Activated T-cell treated with anti-CD3 and anti-CD28 coated beads, Interleukin-2, amount 50 U/mL, for 4 hours (primary cell): Measurements from ENCODE around the gene ATP5PD. TPM values are rescaled to one million over a fixed set of nuclear protein-coding genes. Genes with fewer than 3 reads are reported as not detected.
"Not testable (repeated sequence)": the region's sequence is repeated elsewhere in the genome, so short reads cannot be mapped to it uniquely, and the experiment has no call there.

Experiments
- ATAC-seq, 2 donors: fragments of 200-7000 bp; cut with Tn5 transposase; one replicate each; pipeline ENCODE4 v1.10.0; 2021
- DNase-seq: peaks from one replicate; pipeline ENCODE4 v3.0.0-alpha.2; 2020
- H3K27me3 Mint-ChIP-seq: one replicate; pipeline ENCODE4 v1.8.0; 2021; ENCODE audit warnings: low read depth, mixed read lengths
- H3K36me3 Mint-ChIP-seq: one replicate; pipeline ENCODE4 v1.8.0; 2022; ENCODE audit warnings: mixed read lengths; ENCODE audit not compliant: insufficient read depth
- H3K4me1 Mint-ChIP-seq: one replicate; pipeline ENCODE4 v1.8.0; 2021; ENCODE audit warnings: low read depth, mixed read lengths
- H3K4me3 Mint-ChIP-seq: one replicate; pipeline ENCODE4 v1.8.0; 2021; ENCODE audit warnings: mild to moderate bottlenecking, moderate library complexity, mixed read lengths
- H3K9me3 Mint-ChIP-seq: one replicate; pipeline ENCODE4 v1.8.0; 2021; ENCODE audit warnings: mixed read lengths
- total RNA-seq, 3 donors: library from RNA; stranded (reverse); gene quantifications; one replicate each; pipeline ENCODE4 v1.2.1, GENCODE V29; 2021

ATP5PD gene
- total RNA-seq, 3 donors from 2014 or later, result 128 to 158 (median 147) TPM

- no peak overlapping the region for H3K4me3 Mint-ChIP-seq
- H3K27me3 Mint-ChIP-seq, result peaks cover 2% of the 10 kb centered on the region
- DNase-seq (no peak), ATAC-seq (no peak)
- H3K4me1 Mint-ChIP-seq, result peaks cover 31% of the 10 kb centered on the region
- no peaks in the 10 kb centered on the region for H3K9me3 Mint-ChIP-seq
- H3K36me3 Mint-ChIP-seq, result no peaks in the 10 kb centered on the region
Measured at GRCh38 chr17:75030161-75030560, 16.6 kb downstream of the ATP5PD start.

GRCh38 chr17:75026650-75027049, 20.1 kb downstream of the ATP5PD start:
- H3K36me3 Mint-ChIP-seq, result peaks cover 13% of the 10 kb centered on the region
- peaks cover 15% of the 10 kb centered on the region for H3K4me1 Mint-ChIP-seq
- not testable (repeated sequence) for DNase-seq, ATAC-seq, H3K4me3 Mint-ChIP-seq, H3K9me3 Mint-ChIP-seq, H3K27me3 Mint-ChIP-seq

- peaks cover 11% of the 10 kb centered on the region for H3K4me1 Mint-ChIP-seq
- not testable (repeated sequence) for ATAC-seq, DNase-seq, H3K9me3 Mint-ChIP-seq, H3K27me3 Mint-ChIP-seq, H3K4me3 Mint-ChIP-seq
- H3K36me3 Mint-ChIP-seq, result peaks cover 25% of the 10 kb centered on the region
Measured at GRCh38 chr17:75025398-75025734, 21.4 kb downstream of the ATP5PD start.

GRCh38 chr17:75024686-75025397, 21.9 kb downstream of the ATP5PD start:
- Mint-ChIP-seq H3K4me3 (no peak overlapping the region), H3K27me3 (no peaks in the 10 kb centered on the region), H3K4me1 (peaks cover 10% of the 10 kb centered on the region), H3K36me3 (peaks cover 28% of the 10 kb centered on the region), H3K9me3 (no peaks in the 10 kb centered on the region)
- peak; percentile 37 to 65 for ATAC-seq
- no peak for DNase-seq

DNA sequence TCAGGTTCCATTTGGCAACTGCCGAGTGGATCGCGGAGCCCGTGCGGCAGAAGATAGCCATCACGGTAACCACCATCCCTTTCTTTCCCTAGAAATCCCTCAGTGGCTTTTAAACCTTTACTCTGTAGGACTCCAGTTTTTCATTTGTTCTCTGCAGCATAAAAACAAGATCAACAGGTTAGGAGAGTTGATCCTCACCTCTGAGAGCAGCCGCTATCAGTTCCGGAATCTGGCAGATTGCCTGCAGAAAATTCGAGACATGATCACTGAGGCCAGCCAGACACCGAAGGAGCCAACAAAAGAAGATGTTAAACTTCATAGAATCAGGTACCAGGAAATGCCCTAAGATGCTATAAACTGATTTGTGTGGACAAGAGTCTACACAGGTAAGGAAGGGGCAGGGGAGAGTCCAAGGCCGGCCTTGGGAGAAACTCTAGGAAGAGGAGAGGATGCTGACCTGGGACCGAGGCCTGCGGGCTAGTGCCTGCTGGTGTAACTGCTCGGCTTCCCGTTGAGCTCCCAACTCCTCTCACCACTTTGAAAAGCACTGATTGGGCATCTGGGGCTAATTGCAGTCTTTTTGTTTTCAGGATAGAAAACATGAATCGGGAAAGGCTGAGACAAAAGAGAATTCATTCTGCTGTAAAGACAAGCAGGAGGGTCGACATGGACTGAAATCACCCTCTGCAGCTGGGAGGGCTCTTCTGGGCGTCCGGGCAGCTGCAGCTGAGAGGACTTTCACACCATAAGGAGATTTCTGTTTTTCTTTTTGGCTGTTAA, 26.2 kb downstream of the ATP5PD start:
- no peak for ATAC-seq
- Mint-ChIP-seq H3K9me3 (no peaks in the 10 kb centered on the region), H3K4me1 (peaks cover 10% of the 10 kb centered on the region), H3K27me3 (no peaks in the 10 kb centered on the region), H3K36me3 (peaks cover 38% of the 10 kb centered on the region), H3K4me3 (no peak overlapping the region)
- no peak for DNase-seq

GRCh38 chr17:75019710-75020109, 27.1 kb downstream of the ATP5PD start:
- Mint-ChIP-seq H3K4me3 (no peak overlapping the region), H3K9me3 (no peaks in the 10 kb centered on the region), H3K4me1 (peaks cover 9% of the 10 kb centered on the region), H3K36me3 (peaks cover 42% of the 10 kb centered on the region), H3K27me3 (no peaks in the 10 kb centered on the region)
- DNase-seq (no peak), ATAC-seq (no peak)

GRCh38 chr17:75019146-75019545, 27.6 kb downstream of the ATP5PD start:
- Mint-ChIP-seq H3K4me1 (peaks cover 11% of the 10 kb centered on the region), H3K27me3 (no peaks in the 10 kb centered on the region), H3K9me3 (no peaks in the 10 kb centered on the region), H3K4me3 (no peak overlapping the region), H3K36me3 (peaks cover 42% of the 10 kb centered on the region)
- DNase-seq (no peak), ATAC-seq (no peak)

- no peak for DNase-seq
- Mint-ChIP-seq H3K36me3 (peaks cover 17% of the 10 kb centered on the region), H3K27me3 (no peaks in the 10 kb centered on the region), H3K4me1 (peaks cover 36% of the 10 kb centered on the region), H3K4me3 (peak overlapping the region; percentile 96), H3K9me3 (no peaks in the 10 kb centered on the region)
- ATAC-seq, result no peak
Measured at GRCh38 chr17:75013092-75013559, 33.6 kb downstream of the ATP5PD start.

- Mint-ChIP-seq H3K27me3 (no peaks in the 10 kb centered on the region), H3K4me1 (peaks cover 36% of the 10 kb centered on the region), H3K4me3 (peak within 1 kb of the TSS; percentile 96), H3K36me3 (peaks cover 15% of the 10 kb centered on the region), H3K9me3 (no peaks in the 10 kb centered on the region)
- ATAC-seq (peak; percentile 97), DNase-seq (peak; percentile 74)
Measured at GRCh38 chr17:75012346-75013091, 34.2 kb downstream of the ATP5PD start, which contains the start of gene MRPL58. TSS of gene MRPL58 (plus strand) at chr17:75012670. CDS start at chr17:75012687, 17 bp downstream.

DNA sequence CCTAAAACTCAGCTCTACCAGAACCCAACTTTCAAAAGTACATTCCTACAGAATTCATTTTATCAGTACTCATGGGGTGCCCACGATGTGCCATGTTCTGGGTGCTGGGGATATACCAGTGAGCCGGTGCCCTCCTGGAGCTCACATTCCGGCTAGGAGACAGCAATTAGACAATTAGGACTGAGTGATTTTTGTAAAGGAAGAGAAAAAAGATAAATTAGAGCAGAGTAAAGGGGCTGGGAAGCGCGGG, 34.7 kb downstream of the ATP5PD start:
- H3K36me3 Mint-ChIP-seq, result peaks cover 15% of the 10 kb centered on the region
- no peak for ATAC-seq
- H3K4me1 Mint-ChIP-seq, result peaks cover 36% of the 10 kb centered on the region
- no peaks in the 10 kb centered on the region for H3K9me3 Mint-ChIP-seq
- no peak for DNase-seq
- H3K27me3 Mint-ChIP-seq, result no peaks in the 10 kb centered on the region
- peak overlapping the region; percentile 96 for H3K4me3 Mint-ChIP-seq

DNA sequence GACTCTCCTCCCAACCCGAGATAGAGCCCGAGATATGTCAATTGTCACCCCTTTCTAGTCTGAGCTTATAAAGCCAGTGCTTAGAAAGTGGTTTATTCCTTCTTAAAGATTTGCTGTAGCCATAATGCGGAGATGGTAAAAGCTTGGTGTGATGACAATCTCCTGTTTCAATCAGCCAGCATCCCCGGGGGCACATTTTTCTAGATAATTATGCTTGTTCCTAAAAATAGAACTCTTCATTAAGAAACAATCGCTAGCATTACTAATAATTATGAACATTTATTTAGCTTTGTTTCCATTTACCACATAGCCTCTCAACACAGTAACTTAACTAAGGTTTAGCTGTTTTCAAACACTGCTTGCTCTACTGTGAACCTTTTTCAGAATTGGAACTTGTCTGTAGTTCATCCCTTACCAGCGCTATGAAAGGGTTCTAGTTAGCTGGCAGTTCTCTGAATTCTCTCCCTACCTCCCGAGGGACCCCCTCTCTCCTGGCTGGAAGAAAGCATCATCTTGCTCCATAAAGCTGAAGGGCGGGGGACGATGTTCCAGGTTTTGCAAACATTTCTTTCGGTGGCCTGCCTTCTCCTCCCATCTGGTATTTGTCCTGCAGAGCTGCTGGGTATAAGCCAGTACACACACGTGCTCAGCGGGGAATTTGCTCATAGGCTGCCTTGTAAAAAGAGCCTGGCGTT, 35.2 kb downstream of the ATP5PD start:
- H3K9me3 Mint-ChIP-seq, result no peaks in the 10 kb centered on the region
- peak in 1 of 2 donors; percentile 7 for ATAC-seq
- no peak for DNase-seq
- peak overlapping the region; percentile 96 for H3K4me3 Mint-ChIP-seq
- peaks cover 15% of the 10 kb centered on the region for H3K36me3 Mint-ChIP-seq
- H3K27me3 Mint-ChIP-seq, result no peaks in the 10 kb centered on the region
- H3K4me1 Mint-ChIP-seq, result peaks cover 36% of the 10 kb centered on the region

GRCh38 chr17:75010683-75011400, 35.9 kb downstream of the ATP5PD start:
- peaks cover 34% of the 10 kb centered on the region for H3K4me1 Mint-ChIP-seq
- DNase-seq, result no peak
- H3K36me3 Mint-ChIP-seq, result peaks cover 13% of the 10 kb centered on the region
- peak overlapping the region; percentile 37 for H3K4me3 Mint-ChIP-seq
- no peaks in the 10 kb centered on the region for H3K27me3 Mint-ChIP-seq
- no peak for ATAC-seq
- H3K9me3 Mint-ChIP-seq, result no peaks in the 10 kb centered on the region

GRCh38 chr17:75009139-75009724, 37.5 kb downstream of the ATP5PD start:
- Mint-ChIP-seq H3K4me3 (no peak overlapping the region), H3K4me1 (peaks cover 25% of the 10 kb centered on the region), H3K9me3 (no peaks in the 10 kb centered on the region), H3K36me3 (peaks cover 6% of the 10 kb centered on the region), H3K27me3 (peaks cover 2% of the 10 kb centered on the region)
- ATAC-seq (no peak), DNase-seq (no peak)
